Ectodermal cell (in vitro differentiated cells): ENCODE data around the gene CILP.

Experiments
- H3K27ac ChIP-seq: 2 replicates; pipeline ENCODE4 v1.7.0; 2013; ENCODE audit warnings: mild to moderate bottlenecking, low read depth, low read length; ENCODE audit not compliant: insufficient read depth, poor library complexity, severe bottlenecking
- H3K27me3 ChIP-seq: 2 replicates; pipeline ENCODE4 v1.7.0; 2013; ENCODE audit warnings: mild to moderate bottlenecking, low read length; ENCODE audit not compliant: insufficient read depth, control insufficient read depth, poor library complexity, severe bottlenecking
- H3K36me3 ChIP-seq: one replicate; pipeline ENCODE4 v1.7.0; 2013; ENCODE audit warnings: low read length; ENCODE audit not compliant: control insufficient read depth, insufficient read depth
- H3K4me1 ChIP-seq: one replicate; pipeline ENCODE4 v1.7.0; 2013; ENCODE audit warnings: low read length; ENCODE audit not compliant: control insufficient read depth, insufficient read depth
- H3K4me3 ChIP-seq: 2 replicates; pipeline ENCODE4 v1.7.0; 2013; ENCODE audit warnings: low read depth, low read length, control low read depth; ENCODE audit not compliant: insufficient read depth
- H3K9me3 ChIP-seq: 2 replicates; pipeline ENCODE4 v1.7.0; 2013; ENCODE audit warnings: mild to moderate bottlenecking, low read length, moderate library complexity; ENCODE audit not compliant: control insufficient read depth
- WGBS, 2 experiments: methylation state at CpG; one replicate each; pipeline ENCODE4 v1.1.7; 2013; ENCODE audit warnings: missing lambda C conversion rate in 2 of 2; 5-methylcytosine and 5-hydroxymethylcytosine counted together

CILP gene

DNA sequence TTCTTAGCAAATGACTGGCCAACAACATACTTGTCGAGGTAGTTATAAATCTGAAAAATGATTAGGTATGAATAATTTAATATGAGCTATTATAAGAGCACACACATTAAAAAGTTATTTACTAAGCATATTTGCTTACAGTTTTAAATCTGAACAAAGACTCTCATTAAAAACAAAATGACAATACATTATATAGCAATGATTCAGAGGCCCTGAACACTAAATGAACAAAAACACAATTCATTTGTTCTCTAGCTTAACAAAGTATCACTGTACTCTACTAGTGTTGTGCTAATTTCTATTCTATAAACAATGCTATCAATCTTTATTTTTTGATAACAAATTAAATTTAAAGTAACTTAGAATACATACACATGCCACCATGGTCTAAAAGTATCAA lies 47.1 kb downstream of the CILP start:
- peaks cover 16% of the 10 kb centered on the region for H3K36me3 ChIP-seq
- H3K4me1 ChIP-seq, result no peaks in the 10 kb centered on the region
- H3K27me3 ChIP-seq, result no peaks in the 10 kb centered on the region
- no peaks in the 10 kb centered on the region for H3K9me3 ChIP-seq
- H3K4me3 ChIP-seq, result no peak overlapping the region
- no CpG with 5 or more reads among the region's 1 CpG for WGBS, 2 experiments
- no peak overlapping the region for H3K27ac ChIP-seq

DNA sequence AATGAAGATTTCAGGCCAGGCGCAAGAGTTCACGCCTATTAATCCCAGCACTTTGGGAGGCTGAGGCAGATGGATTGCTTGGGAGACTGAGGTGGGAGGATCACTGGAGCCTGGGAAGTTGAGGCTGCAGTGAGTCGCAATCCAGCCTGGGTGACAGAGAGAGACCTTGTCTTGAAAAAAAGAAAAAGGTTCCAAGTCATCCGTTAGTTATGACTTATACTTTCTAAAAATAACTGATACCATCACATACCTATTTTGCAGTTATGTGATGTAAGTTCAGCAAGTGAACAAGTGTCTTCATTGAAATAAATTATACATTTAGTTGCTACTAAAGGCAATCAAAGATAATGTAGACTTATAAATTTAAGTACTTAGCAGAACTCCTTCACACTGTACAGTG lies 48.2 kb downstream of the CILP start:
- Histone ChIP-seq H3K9me3 (no peaks in the 10 kb centered on the region), H3K4me1 (no peaks in the 10 kb centered on the region), H3K36me3 (peaks cover 21% of the 10 kb centered on the region), H3K27ac (no peak overlapping the region), H3K4me3 (no peak overlapping the region), H3K27me3 (no peaks in the 10 kb centered on the region)
- 93 to 96% methylated on average over 3 of the region's 4 CpGs for WGBS, 2 experiments

DNA sequence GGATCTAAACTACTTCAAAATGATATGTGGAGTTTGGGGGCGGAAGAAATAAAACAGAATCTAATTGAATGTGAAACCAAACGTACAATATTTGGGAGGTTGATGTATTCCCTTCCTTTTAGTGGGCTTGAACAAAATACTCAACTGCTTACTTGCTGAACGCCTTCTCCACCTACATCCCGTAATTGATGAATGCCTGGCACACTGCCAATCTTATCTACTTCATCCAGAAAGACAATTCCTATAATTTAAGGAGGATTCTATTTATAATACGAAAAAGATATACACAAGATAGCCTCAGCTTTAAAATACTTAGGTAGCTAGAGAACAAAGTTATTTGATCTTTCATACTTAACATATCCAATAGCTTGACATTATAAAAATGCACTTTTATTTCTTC lies 54.6 kb downstream of the CILP start:
- Histone ChIP-seq H3K4me1 (no peaks in the 10 kb centered on the region), H3K9me3 (no peaks in the 10 kb centered on the region), H3K4me3 (no peak overlapping the region), H3K36me3 (peaks cover 36% of the 10 kb centered on the region), H3K27me3 (no peaks in the 10 kb centered on the region), H3K27ac (no peak overlapping the region)
- 94 to 100% methylated on average over 4 to 5 of the region's 5 CpGs for WGBS, 2 experiments

DNA sequence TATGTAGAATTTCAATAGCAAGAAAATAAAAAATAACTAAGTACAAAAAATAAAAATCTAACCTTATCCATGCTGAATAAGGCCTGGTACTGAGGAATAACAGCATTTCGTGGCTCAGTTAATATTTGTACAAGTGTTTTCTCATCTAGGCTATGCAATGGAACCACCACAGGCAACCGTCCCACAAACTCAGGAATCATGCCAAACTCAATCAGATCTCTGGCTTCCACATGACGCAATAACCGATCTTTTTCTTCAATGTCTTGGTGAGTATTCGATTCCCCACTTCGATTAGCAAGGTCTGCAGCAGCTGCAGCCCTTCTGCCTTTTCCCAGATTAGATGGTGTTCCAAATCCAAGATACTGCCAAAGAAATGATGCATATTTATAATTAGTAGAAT lies 56.6 kb downstream of the CILP start:
- H3K4me1 ChIP-seq, result no peaks in the 10 kb centered on the region
- WGBS, 2 experiments, result 96 to 98% methylated on average over 6 of the region's 6 CpGs
- no peaks in the 10 kb centered on the region for H3K27me3 ChIP-seq
- H3K9me3 ChIP-seq, result no peaks in the 10 kb centered on the region
- H3K27ac ChIP-seq, result no peak overlapping the region
- H3K4me3 ChIP-seq, result no peak overlapping the region
- peaks cover 38% of the 10 kb centered on the region for H3K36me3 ChIP-seq

DNA sequence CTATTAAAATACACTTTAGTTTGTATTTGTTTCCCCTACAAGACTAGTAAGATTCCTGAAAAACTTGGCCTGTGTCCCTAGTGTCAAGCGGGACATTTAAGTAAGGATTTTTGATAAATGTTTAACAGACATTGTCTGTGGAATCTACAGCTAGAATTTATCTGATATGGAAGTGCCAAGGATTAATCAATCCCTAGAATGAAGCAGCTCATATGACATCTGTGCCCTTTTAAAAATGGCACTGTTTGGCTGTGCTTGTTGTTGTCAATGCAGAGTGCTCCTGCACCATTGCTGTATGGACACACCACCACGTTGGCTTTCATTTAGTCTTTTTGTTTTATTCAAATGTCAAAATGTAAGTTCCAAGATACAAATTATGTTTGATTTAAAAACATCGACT lies 63.4 kb downstream of the CILP start:
- Histone ChIP-seq H3K27ac (no peak overlapping the region), H3K9me3 (no peaks in the 10 kb centered on the region), H3K27me3 (no peaks in the 10 kb centered on the region), H3K36me3 (peaks cover 7% of the 10 kb centered on the region), H3K4me3 (no peak overlapping the region), H3K4me1 (no peaks in the 10 kb centered on the region)
- WGBS, 2 experiments, result 94 to 100% methylated on average over 3 of the region's 3 CpGs

DNA sequence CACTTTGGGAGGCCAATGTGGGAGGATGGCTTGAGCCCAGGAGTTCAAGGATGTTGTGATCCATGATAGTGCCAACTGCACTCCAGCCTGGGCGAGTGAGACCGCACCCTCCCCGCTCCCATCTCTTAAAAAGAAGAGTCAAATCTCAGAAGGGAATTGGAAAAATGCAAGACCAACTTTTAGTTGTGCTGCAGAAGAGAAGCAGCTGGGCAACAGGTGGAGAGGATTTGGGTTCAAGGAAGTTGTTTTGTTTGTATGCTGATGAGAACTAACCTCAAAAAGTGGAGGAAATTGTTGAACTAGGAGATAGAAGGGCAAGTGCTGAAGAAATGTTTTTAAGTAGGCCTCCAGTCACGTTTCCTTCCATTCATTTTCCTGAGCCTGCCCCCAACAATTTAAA lies 64.8 kb downstream of the CILP start:
- no peak overlapping the region for H3K27ac ChIP-seq
- WGBS, 2 experiments, result 95% methylated on average over 4 of the region's 4 CpGs
- no peaks in the 10 kb centered on the region for H3K27me3 ChIP-seq

More for the DNA sequence above, 64.8 kb downstream of the CILP start:
- Histone ChIP-seq H3K4me3 (no peak overlapping the region), H3K4me1 (no peaks in the 10 kb centered on the region), H3K9me3 (no peaks in the 10 kb centered on the region), H3K36me3 (peaks cover 5% of the 10 kb centered on the region)
